HEK293 (cell line): Measurements from ENCODE around the gene ALG8.

Experiments
- CTCF ChIA-PET: fragments of 350-600 bp; formaldehyde crosslinking; extraction: SDS; loops from one replicate; lab custom pipeline; 2021; ENCODE audit warnings: antibody characterized with exemption; lab: Yijun Ruan, JAX
- POLR2A ChIA-PET: fragments of 300-600 bp; formaldehyde crosslinking; extraction: SDS; loops from one replicate; lab custom pipeline; 2020; ENCODE audit warnings: antibody characterized with exemption, inconsistent platforms; lab: Yijun Ruan, JAX
- H3K27ac ChIP-seq: fragments of 200-500 bp; sonication (Bioruptor generic); 2 replicates; pipeline ENCODE4 v1.5.1; 2014; ENCODE audit warnings: low read depth, low read length, control low read depth, inconsistent platforms; ENCODE audit errors: extremely low read depth
- H3K36me3 ChIP-seq, 2 experiments: fragments of 200-500 bp in 1 of 2; sonication (Bioruptor generic) in 1 of 2; 1 replicate in 1 of 2; 2 replicates in 1 of 2; pipeline ENCODE4 v1.5.1; 2014 to 2017; ENCODE audit warnings: inconsistent platforms in 2 of 2, low read length in 2 of 2; ENCODE audit not compliant: control insufficient read depth in 2 of 2, insufficient read depth in 1 of 2
- H3K4me1 ChIP-seq: fragments of 200-500 bp; sonication (Bioruptor generic); 2 replicates; pipeline ENCODE4 v1.5.1; 2014; ENCODE audit warnings: mild to moderate bottlenecking, low read length, inconsistent platforms; ENCODE audit not compliant: control insufficient read depth, insufficient read depth
- H3K4me3 ChIP-seq: 2 replicates; pipeline ENCODE4 v1.5.1; 2011; ENCODE audit warnings: low read depth, mild to moderate bottlenecking, control low read depth, low read length, moderate library complexity
- H3K9me3 ChIP-seq: fragments of 200-500 bp; sonication (Bioruptor generic); 2 replicates; pipeline ENCODE4 v1.5.1; 2014; ENCODE audit warnings: low read depth, low read length, inconsistent platforms; ENCODE audit not compliant: control insufficient read depth, insufficient read depth
- BCL11A ChIP-seq: fragments of 450-650 bp; formaldehyde crosslinking; IDR thresholded peaks from 2 replicates; pipeline ENCODE4 v1.5.1; 2016; ENCODE audit warnings: low read depth, missing biosample characterization, missing genetic modification characterization
- ELK4 ChIP-seq: IDR thresholded peaks from 2 replicates; pipeline ENCODE4 v1.6.1; 2011; ENCODE audit warnings: mild to moderate bottlenecking, low read depth, low read length, borderline replicate concordance
- GFI1B ChIP-seq: fragments of 450-650 bp; formaldehyde crosslinking; IDR thresholded peaks from 2 replicates; pipeline ENCODE4 v1.5.1; 2016; ENCODE audit warnings: missing biosample characterization, missing genetic modification characterization
- IKZF3 ChIP-seq: fragments of 450-650 bp; IDR thresholded peaks from 2 replicates; pipeline ENCODE4 v1.5.0; 2018; ENCODE audit warnings: missing biosample characterization, mild to moderate bottlenecking, missing genetic modification characterization, moderate library complexity
- MEIS1 ChIP-seq: sonication (generic); formaldehyde crosslinking; IDR thresholded peaks from 2 replicates; pipeline ENCODE4 v1.8.1; 2022; ENCODE audit warnings: missing genetic modification reagents, mild to moderate bottlenecking, borderline replicate concordance
- MZF1 ChIP-seq: fragments of 450-650 bp; formaldehyde crosslinking; IDR thresholded peaks from 2 replicates; pipeline ENCODE4 v1.5.1; 2017; ENCODE audit warnings: missing biosample characterization, missing genetic modification characterization, borderline replicate concordance
- OSR2 ChIP-seq: fragments of 450-650 bp; formaldehyde crosslinking; IDR thresholded peaks from 2 replicates; pipeline ENCODE4 v1.5.1; 2016; ENCODE audit warnings: missing biosample characterization, missing genetic modification characterization
- SETDB1 ChIP-seq: IDR thresholded peaks from one replicate; pipeline ENCODE4 v1.6.1; 2017; ENCODE audit warnings: mild to moderate bottlenecking, low read length, moderate library complexity, mixed read lengths; ENCODE audit not compliant: insufficient read length
- ZFP3 ChIP-seq: fragments of 450-650 bp; formaldehyde crosslinking; IDR thresholded peaks from 2 replicates; pipeline ENCODE4 v1.5.1; 2016; ENCODE audit warnings: low read depth, missing biosample characterization, missing genetic modification characterization
- ZNF112 ChIP-seq: fragments of 450-650 bp; formaldehyde crosslinking; IDR thresholded peaks from 2 replicates; pipeline ENCODE4 v1.5.0; 2017; ENCODE audit warnings: missing biosample characterization, missing genetic modification characterization
- ZNF133 ChIP-seq: fragments of 450-650 bp; formaldehyde crosslinking; IDR thresholded peaks from 2 replicates; pipeline ENCODE4 v1.5.1; 2016; ENCODE audit warnings: missing biosample characterization, missing genetic modification characterization
- ZNF324 ChIP-seq: fragments of 450-650 bp; formaldehyde crosslinking; IDR thresholded peaks from 2 replicates; pipeline ENCODE4 v1.5.1; 2016; ENCODE audit warnings: missing biosample characterization, missing genetic modification characterization
- ZNF394 ChIP-seq: fragments of 450-650 bp; formaldehyde crosslinking; IDR thresholded peaks from 2 replicates; pipeline ENCODE4 v1.5.1; 2016; ENCODE audit warnings: missing biosample characterization, missing genetic modification characterization, mild to moderate bottlenecking, moderate library complexity, borderline replicate concordance
- ZNF548 ChIP-seq: fragments of 450-650 bp; formaldehyde crosslinking; IDR thresholded peaks from 2 replicates; pipeline ENCODE4 v1.5.1; 2016; ENCODE audit warnings: missing biosample characterization, missing genetic modification characterization
- ZNF658 ChIP-seq: fragments of 450-650 bp; formaldehyde crosslinking; IDR thresholded peaks from 2 replicates; pipeline ENCODE4; 2016; ENCODE audit warnings: missing biosample characterization, missing genetic modification characterization
- ZNF704 ChIP-seq: fragments of 450-650 bp; formaldehyde crosslinking; IDR thresholded peaks from 2 replicates; pipeline ENCODE4 v1.5.1; 2016; ENCODE audit warnings: missing biosample characterization, missing genetic modification characterization
- ZNF785 ChIP-seq: fragments of 450-650 bp; formaldehyde crosslinking; IDR thresholded peaks from 2 replicates; pipeline ENCODE4 v1.5.1; 2016; ENCODE audit warnings: missing biosample characterization, missing genetic modification characterization
- ZNF830 ChIP-seq: fragments of 450-650 bp; IDR thresholded peaks from 2 replicates; pipeline ENCODE4 v1.5.0; 2018; ENCODE audit warnings: missing biosample characterization, missing genetic modification characterization, low read depth, mild to moderate bottlenecking, moderate library complexity
- ZSCAN4 ChIP-seq: fragments of 450-650 bp; formaldehyde crosslinking; IDR thresholded peaks from 2 replicates; pipeline ENCODE4 v1.5.1; 2017; ENCODE audit warnings: missing biosample characterization, missing genetic modification characterization
- TF ChIP-seq, protein P1 (sequence below): fragments of 450-650 bp; formaldehyde crosslinking; IDR thresholded peaks from 2 replicates; pipeline ENCODE4 v1.5.1; 2017; ENCODE audit warnings: missing biosample characterization, missing genetic modification characterization

The ALG8 gene

DNA sequence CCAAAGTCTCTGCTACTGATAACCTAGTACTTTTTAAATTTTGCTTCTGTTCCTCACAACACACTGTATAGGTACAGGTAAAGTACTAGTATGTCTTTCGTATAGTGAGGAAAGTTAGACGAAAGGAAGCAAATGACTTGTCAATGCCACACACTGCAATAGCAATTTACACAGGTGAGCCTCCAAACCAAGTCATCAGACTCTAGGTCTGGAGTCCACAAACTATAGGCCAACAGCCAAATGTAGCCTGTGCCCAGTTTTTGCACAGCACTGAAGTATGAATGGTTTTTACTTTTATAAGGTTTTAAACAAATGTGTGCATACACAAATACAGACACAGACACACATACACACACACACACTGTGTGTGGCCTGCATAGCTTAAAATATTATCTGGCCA is 28.1 kb downstream of the ALG8 start:
- H3K36me3 ChIP-seq: peaks cover 11 to 68% of the 10 kb centered on the region in 2 experiments
- CTCF ChIA-PET: no interaction called here

GRCh38 chr11:78110830-78111229 is 28.6 kb downstream of the ALG8 start:
- POLR2A ChIA-PET: no interaction called here

More for the DNA sequence above, 28.1 kb downstream of the ALG8 start:
- no peak overlapping the region for H3K4me3 ChIP-seq
- H3K27ac ChIP-seq: no peak overlapping the region
- H3K4me1 ChIP-seq: no peaks in the 10 kb centered on the region
- POLR2A ChIA-PET: no interaction called here
- no peaks in the 10 kb centered on the region for H3K9me3 ChIP-seq
- no peak for TF ChIP-seq ZNF830 (tag by site-specific recombination)
- TF ChIP-seq ZNF394 (tag by site-specific recombination): no peak
- no peak for TF ChIP-seq GFI1B (tag by site-specific recombination)
- no peak for TF ChIP-seq ZSCAN4
- TF ChIP-seq ZNF548 (tag by site-specific recombination): no peak
- no peak for TF ChIP-seq ELK4
- no peak for TF ChIP-seq ZNF133
- TF ChIP-seq SETDB1: no peak
- TF ChIP-seq OSR2 (tag by site-specific recombination): no peak
- no peak for TF ChIP-seq BCL11A (tag by site-specific recombination)
- no peak for TF ChIP-seq IKZF3 (tag by site-specific recombination)
- no peak for TF ChIP-seq ZFP3 (tag by site-specific recombination)
- no peak for TF ChIP-seq ZNF112 (tag by site-specific recombination)
- no peak for TF ChIP-seq ZNF704 (tag by site-specific recombination)
- no peak for TF ChIP-seq MZF1 (tag by site-specific recombination)
- no peak for TF ChIP-seq ZNF324 (tag by site-specific recombination)
- TF ChIP-seq ZNF658 (tag by site-specific recombination): no peak
- TF ChIP-seq, all 188 proteins: peak for 0

More at GRCh38 chr11:78110830-78111229, 28.6 kb downstream of the ALG8 start:
- TF ChIP-seq, protein P1, sequence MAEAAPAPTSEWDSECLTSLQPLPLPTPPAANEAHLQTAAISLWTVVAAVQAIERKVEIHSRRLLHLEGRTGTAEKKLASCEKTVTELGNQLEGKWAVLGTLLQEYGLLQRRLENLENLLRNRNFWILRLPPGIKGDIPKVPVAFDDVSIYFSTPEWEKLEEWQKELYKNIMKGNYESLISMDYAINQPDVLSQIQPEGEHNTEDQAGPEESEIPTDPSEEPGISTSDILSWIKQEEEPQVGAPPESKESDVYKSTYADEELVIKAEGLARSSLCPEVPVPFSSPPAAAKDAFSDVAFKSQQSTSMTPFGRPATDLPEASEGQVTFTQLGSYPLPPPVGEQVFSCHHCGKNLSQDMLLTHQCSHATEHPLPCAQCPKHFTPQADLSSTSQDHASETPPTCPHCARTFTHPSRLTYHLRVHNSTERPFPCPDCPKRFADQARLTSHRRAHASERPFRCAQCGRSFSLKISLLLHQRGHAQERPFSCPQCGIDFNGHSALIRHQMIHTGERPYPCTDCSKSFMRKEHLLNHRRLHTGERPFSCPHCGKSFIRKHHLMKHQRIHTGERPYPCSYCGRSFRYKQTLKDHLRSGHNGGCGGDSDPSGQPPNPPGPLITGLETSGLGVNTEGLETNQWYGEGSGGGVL: no peak
- no peak for TF ChIP-seq ZNF785 (tag by site-specific recombination)
- TF ChIP-seq MEIS1 (CRISPR knock-in tag): no peak
- Histone ChIP-seq H3K4me3 (no peak overlapping the region), H3K4me1 (no peaks in the 10 kb centered on the region), H3K9me3 (no peaks in the 10 kb centered on the region), H3K27ac (no peak overlapping the region), H3K36me3 (peaks cover 11 to 68% of the 10 kb centered on the region in 2 experiments)
- CTCF ChIA-PET: no interaction called here
